Astrocyte of the cerebellum (primary cell): Measurements from ENCODE around the gene REL.

Experiments used
- DNase-seq: peaks from one replicate; pipeline ENCODE4 v3.0.0-alpha.2; 2011; ENCODE audit warnings: low read depth
- H3K4me3 ChIP-seq: 2 replicates; pipeline ENCODE4 v1.5.1; 2011; ENCODE audit warnings: mild to moderate bottlenecking, low read depth, low read length, moderate library complexity
- CTCF ChIP-seq: IDR thresholded peaks from 2 replicates; pipeline ENCODE4 v1.5.1; 2012; ENCODE audit warnings: low read length, low read depth, moderate library complexity, mild to moderate bottlenecking; ENCODE audit errors: missing control alignments
- in situ Hi-C: cut with HindIII; loops from 2 replicates; pipeline ENCODE4 v1.10.0; 2017; ENCODE audit warnings: low sequenced_read_pairs

REL gene

GRCh38 chr2:60881047-60881932 is at the start of gene REL:
Gene REL (plus strand): TSS chr2:60881574. CDS start chr2:60881841, 267 bp downstream.
- peak; percentile 1 for TF ChIP-seq CTCF
- in situ Hi-C loops = no loop called here
- peak; percentile 58 for DNase-seq
- H3K4me3 ChIP-seq = peak within 1 kb of the TSS; percentile 65

GRCh38 chr2:60831921-60832320 is 49.5 kb upstream of the REL start:
- TF ChIP-seq CTCF = no peak
- no peak for DNase-seq
- in situ Hi-C loops = no loop called here
- H3K4me3 ChIP-seq = no peak overlapping the region

GRCh38 chr2:60832621-60833020 is 48.8 kb upstream of the REL start:
- in situ Hi-C loops = no loop called here
- no peak for DNase-seq
- H3K4me3 ChIP-seq = no peak overlapping the region
- no peak for TF ChIP-seq CTCF

GRCh38 chr2:60834270-60834717 is 47.1 kb upstream of the REL start:
- DNase-seq = no peak
- no peak for TF ChIP-seq CTCF
- in situ Hi-C loops = no loop called here
- no peak overlapping the region for H3K4me3 ChIP-seq

GRCh38 chr2:60836491-60836890 is 44.9 kb upstream of the REL start:
- no peak overlapping the region for H3K4me3 ChIP-seq
- no peak for DNase-seq
- no peak for TF ChIP-seq CTCF
- in situ Hi-C loops = no loop called here

- in situ Hi-C loops = no loop called here
- TF ChIP-seq CTCF = no peak
- DNase-seq = no peak
These were observed 44.3 kb upstream of the REL start for GRCh38 chr2:60837123-60837522.

More at GRCh38 chr2:60837123-60837522, 44.3 kb upstream of the REL start:
- H3K4me3 ChIP-seq = no peak overlapping the region
